DMS 273 (cell line): ENCODE measurements around the gene NGFR.

Experiments used
- DNase-seq: peaks from one replicate; lab custom pipeline; 2025; ENCODE audit not compliant: unreplicated experiment; lab: John Stamatoyannopoulos, UW

The NGFR gene

DNA sequence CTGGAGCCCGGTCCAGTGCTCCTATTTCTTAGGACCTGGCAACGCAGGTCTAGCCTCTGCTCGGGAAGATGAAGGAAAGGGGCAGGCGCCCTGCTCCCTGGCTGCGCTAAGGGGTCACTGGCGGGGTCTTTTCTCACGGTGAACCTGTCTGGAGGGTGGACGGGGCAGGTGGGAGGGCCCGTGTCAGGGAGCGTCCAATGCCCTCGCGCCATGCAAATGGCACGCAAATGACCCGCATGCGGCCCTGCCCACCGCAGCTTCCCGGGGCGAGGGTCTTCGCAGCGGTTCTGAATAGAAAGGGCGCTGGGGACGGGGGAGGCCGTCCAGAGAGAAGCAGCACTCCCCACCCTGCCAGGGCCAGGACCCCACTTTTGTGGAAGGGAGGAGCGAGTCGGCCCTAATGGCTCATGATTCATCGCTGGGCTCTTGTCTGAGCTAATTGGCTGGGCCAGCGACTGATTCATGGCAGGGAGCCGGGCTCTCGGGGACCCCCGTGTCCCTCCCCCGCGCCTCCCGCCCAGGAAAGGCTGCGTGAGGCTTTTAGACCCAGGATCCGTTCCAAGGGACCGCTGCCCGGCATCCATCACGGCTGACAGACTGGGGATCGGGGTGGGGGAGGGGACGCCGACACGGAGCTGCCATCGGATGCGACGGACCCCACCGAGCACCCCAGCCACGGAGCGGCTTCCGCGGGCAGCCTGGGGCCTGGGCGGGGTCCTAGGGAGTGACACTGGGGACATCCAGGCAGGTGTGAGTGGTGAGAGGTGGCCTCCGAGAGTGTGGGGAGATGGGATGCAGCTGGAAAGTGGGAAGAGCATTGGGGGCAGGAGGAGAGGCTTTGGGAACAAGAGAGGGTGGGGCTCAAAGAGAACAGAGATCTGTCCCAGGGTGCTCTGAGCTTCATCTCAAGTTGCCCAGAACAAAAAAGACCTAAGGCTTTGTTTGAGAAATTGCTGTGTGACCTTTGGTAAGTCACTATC, 25.0 kb upstream of the NGFR start:
- no peak for DNase-seq

GRCh38 chr17:49471089-49471683, 23.9 kb upstream of the NGFR start:
- peak; percentile 43 for DNase-seq

- peak; percentile 46 for DNase-seq
Measured at GRCh38 chr17:49471769-49472168, 23.3 kb upstream of the NGFR start.

DNA sequence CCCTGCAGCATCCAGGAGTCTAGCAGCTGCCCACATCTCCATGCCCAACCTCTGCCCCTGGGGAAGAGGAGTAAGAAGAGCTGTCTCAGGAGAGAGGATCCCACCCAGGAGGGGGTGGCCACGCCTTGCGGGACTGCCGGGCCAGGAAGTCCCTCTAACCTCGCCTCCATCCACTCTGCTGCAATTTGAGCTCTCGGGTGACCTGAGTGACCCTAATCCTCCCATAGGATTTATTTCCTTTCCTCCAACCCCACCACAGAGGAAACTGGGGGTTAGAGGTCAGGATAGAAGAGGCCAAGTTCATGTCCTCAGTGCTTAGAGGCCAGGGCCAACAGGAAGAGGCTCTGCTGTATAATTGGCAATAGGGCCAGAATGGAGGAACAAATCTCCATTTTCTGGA, 22.6 kb upstream of the NGFR start:
- DNase-seq = no peak

- no peak for DNase-seq
Measured at GRCh38 chr17:49473900-49474751, 21.0 kb upstream of the NGFR start.

DNA sequence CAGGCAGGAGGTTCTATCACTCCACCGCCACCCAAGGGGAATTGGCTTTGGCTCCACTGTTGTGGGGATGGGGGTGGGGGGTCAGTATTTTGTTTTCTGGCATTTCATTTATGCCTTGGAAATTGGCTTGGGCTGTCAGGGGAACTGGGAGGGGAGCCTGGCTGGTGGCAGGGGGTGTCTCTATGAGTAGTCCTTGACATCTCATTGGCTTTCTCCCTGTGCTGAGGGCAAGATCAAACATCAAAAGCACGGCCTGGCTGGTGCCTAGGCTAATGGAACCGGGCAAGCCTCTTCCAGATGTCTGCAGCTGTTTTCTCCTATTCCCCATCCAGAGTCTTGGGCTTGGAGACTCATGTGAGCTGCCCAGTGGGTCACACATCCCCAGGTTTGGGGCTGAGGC, 17.4 kb upstream of the NGFR start:
- DNase-seq = no peak

DNA sequence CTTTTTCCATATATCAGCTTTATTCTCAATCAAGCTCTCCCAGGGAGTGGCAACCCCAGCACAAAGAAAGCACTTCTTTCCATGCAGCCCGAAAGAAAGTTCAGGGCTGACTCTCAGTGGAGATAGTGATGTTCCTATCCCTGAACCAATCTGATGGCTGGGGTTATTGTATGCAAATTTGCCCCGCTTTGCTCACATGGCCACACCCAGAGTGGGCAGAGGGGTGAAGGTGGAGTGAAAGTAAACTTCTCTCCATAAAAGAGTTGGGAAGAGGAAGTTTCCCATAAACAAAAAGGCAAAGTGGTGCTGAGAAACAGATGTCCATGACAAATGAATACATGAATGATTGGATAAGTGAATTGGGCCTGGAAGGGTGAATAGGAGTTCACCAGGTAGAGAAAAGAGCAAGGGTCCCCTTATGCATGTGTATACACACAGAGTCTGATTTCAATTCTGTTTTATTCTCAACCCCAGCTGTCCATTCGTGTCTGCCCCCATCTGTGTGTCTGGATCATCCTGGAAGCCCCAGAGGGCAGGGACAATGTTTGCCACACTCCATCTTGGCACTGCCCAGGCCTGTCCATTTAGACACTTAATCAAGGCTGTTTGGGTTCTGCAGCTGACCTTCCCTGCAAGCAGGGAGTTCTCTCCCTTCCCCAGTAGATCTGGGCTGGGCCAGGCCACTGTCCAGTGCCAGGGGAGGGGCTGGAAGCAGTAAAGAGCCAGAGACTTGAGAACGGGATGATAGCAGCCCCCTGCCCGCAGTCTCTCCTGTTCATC, 14.1 kb upstream of the NGFR start:
- DNase-seq = no peak

DNA sequence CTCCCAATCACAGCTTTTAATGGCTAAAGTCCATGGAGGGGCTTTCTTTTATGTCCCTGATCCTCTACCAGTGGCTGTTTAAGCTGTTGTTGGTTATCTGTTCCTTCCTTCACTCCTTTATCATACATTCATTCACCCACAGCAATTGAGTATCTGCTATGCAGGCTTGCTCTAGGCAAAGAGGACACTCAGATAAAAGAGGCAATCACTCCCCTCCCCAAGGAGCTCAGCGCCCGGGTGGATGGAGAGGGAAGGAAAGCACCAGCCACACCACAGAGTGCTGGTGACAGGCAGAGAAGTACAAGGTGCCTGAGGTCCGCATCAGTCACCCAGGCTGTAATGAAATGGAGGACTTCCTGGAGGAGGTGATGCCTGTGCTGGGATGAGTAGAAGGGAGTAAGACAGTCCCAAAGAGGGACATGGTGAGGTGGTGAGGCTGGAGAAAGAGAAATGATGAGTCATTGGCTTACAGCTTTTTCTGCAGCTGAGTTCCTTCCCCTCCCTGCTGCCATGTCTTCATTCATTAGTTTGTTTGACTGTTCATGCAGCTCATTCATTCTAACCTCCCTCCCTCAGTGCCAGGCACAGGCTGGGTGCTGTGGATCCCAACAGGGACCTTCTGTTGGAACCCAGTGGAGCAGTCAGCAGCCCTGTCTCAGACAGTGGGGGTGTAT, 12.8 kb upstream of the NGFR start:
- no peak for DNase-seq

GRCh38 chr17:49483599-49484509, 11.2 kb upstream of the NGFR start:
- DNase-seq = no peak

DNA sequence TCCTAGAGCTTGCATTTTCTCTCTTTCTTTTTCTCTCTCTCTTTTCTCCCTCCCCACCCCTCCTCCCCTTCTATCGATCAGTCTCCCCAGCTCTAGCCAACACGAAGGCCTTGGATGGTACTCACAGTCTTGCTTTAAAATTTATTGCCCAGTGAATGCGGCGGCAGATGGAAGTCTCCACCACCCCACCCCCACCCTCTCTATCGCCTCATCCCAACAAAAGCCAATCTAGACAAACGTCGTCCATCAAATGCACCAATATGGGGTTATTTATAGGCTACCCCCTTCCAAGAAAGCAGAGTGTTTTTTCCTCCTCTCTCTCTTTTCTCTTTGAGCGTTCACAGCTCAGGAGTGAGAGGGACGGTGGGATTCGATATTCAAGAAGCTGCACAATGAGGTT, 10.5 kb upstream of the NGFR start:
- no peak for DNase-seq

DNA sequence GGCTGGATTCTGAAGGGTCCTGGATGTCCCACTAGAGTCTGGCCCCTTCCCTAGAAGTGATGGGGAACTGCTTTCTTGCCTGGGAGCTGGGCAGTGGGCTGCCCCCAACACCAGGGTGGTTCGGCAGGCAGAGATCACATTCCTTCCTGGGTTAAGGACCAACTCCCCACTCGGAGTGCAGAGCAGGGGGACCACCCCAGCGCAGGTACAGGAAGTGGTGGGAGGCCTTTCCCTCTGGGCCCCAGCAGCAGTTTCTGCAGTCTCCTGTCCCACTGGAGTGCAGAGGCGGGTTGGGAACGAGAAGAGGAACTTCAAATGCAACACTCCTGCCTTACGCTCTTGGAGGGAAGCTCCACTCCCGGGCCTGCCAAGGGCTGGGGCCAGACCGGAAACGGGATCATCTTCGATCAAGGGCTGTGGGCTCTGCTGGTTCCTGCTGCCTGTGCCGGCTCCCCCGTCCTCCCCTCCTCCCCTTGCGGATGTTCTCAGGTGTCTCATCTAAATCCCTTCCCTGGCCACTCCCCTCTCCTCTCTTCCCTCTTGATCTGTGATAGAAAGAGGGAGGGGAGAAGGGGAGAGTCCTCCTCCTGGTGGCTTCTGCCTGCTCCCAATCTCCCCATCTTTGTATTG, 9.0 kb upstream of the NGFR start:
- DNase-seq = no peak

DNA sequence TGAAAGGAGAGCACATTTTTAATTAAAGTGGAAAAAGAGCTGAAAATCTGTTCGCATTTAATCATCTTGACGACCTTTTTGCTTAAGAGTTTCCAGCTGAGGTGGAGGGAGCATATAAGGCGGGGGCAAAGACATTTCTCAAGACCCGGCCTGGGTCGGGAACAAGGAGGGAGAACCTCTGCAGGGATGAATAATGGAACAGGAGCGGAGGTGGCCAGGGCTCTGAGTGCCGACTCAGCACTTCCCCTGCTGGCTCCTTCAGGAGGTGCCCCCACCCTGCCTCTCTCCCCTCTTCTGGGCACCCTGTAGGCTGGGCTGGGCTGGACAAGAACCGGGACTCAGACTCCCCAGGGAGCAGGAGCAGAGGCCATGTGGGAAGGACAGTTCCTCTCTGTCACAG, 7.9 kb upstream of the NGFR start:
- DNase-seq = no peak

DNA sequence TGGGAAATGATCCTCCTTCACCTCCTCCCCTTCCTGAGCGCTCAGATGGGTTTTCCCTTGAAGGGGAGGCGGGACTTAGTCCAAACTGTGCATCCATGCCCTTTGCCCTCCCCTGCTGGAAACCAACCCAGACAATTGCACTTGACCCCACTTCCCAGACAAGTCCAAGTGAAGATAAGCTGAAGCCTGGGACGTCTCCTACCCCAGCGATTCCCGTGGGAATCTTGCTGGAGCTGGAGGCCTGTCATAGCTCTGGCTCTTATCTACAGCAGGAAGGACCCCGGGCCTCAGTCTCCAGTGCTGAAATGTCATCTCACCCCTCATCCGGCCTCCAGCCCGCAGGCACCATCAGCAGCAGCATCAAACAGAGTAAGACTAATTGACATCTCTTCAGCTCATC, 6.5 kb upstream of the NGFR start:
- no peak for DNase-seq

- no peak for DNase-seq
Measured at GRCh38 chr17:49489348-49489747, 5.7 kb upstream of the NGFR start.

DNA sequence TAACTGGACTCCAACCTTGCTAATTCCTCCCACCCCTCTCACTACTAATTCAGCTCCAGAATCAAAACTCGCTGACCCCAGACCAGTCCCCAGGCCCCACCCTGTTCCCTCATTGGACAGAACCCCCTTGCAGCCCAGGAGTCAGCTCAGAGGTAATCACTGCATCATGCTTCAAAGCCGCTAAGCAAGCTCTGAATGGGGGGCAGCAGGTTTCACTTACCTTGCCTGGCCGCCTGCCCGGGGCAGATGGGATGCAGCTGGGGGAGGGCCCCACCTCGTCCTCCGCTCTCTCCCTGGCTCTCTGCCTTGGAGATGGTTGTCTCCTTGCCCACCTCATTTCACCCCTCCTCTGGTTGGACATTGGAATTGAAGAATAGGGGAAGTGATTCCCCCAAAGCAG, 4.8 kb upstream of the NGFR start:
- peak; percentile 45 for DNase-seq

GRCh38 chr17:49491192-49491769, 3.8 kb upstream of the NGFR start:
- DNase-seq = no peak

DNA sequence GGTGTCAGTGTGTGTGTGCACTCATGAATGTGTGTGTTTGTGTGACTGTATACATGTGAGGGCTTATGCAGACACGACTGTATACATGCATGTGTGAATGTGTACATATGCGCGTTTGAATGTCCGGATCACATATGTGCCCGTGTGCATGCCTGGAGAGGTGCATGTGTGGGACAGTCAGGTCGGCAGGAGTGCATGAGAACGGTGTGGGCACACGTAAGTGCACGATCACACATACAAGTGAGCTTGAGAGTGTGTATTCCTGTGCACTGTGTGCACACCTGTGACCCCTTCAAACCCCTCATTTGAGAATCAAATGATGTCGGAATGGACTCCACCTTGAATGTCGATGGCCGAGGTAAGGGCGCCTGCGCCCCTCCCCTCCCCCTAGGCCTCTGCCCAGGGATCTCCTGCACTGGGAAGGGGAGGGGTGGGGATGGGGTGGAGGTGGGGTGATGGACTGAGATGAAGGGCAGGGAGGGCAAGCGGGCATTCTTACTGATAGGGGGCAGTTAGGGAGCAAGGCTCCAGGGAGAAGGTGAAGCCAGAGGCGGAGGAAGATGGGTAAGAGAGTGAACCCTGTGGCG, 601 bp upstream of the NGFR start:
- no peak for DNase-seq

DNA sequence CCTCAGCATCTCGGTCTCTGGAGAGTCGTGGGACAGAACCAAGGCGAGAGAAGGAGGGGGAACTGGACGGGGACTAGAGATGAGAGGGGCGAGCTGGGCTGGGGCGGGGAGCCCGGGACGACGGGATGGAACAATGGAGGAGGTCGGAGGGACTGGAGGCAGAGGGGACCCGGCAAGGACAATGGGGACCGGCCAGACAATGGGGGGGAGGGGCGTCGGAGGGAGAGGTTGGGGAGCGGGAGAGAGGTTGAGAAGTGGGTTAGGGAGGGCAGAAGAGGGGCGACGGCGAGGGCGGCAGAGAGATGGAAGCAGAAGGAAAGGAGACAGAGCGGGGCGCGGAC, 719 bp downstream of the NGFR start:
- DNase-seq = peak; percentile 57
